NCI-H226 (cell line): ENCODE data around the gene RIC8B.
A peak's percentile ranks its signal among the peaks of the same experiment; 100 is the strongest.

Experiments used
- DNase-seq: peaks from one replicate; pipeline ENCODE4 v3.0.0-alpha.2; 2015

Gene RIC8B

GRCh38 chr12:106878804-106879203, 104.3 kb downstream of the RIC8B start:
- DNase-seq: no peak

DNA sequence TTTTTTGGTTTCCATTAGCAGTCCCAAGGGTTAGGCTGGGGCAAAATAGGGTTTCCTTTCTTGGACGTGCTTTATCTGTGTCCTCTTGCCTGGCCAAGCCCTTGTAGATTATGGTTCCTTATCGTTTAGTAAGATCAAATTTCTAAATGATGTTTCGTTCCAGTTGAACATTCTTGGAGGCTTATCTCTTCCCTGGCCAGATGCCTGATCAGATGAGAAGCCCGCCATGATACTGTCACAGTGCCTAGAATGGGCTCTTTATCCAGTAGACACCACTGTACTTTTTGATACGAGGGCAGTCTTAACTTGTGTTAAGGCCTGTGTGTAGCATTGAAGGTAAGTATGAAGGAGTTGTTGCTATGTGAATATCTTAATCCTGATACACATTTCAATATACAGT, 105.1 kb downstream of the RIC8B start:
- DNase-seq: no peak

DNA sequence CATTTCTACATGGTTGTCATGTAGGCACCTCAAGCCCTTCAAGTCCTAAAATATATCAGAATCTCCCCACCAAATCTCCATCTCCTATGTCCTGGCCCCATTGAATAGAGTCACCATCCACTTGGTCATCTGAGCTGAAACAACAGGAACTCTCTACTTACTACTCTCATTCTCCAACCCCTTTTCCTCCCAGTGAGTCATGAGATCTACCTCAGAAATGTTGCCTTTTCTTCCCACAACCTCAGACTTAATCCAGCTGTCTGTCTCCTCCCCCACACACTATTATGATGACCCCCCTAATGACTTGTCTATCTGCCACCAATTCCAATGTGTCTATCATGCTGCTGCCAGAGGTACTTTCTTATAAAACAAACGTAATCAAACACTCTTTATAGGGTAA, 108.9 kb downstream of the RIC8B start:
- DNase-seq: peak; percentile 17

DNA sequence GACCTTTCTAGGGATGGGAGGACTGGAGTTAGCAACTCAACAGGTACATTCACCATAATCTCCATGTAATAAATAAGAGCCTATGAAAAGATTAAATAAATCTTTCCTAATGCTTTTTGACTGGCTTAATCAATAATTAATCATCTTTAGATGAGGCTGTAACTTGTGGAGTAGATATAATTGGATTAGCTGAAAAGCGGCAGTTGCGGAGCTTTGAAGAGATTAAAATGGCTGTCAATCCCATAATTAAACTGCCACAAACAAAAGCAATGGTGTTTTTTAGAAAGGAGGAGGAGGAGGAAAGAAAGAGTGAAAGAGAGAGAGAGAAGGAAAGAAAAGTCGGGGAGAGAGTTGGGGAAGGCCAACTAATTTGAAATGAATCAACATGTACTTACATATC, 110.5 kb downstream of the RIC8B start:
- no peak for DNase-seq

DNA sequence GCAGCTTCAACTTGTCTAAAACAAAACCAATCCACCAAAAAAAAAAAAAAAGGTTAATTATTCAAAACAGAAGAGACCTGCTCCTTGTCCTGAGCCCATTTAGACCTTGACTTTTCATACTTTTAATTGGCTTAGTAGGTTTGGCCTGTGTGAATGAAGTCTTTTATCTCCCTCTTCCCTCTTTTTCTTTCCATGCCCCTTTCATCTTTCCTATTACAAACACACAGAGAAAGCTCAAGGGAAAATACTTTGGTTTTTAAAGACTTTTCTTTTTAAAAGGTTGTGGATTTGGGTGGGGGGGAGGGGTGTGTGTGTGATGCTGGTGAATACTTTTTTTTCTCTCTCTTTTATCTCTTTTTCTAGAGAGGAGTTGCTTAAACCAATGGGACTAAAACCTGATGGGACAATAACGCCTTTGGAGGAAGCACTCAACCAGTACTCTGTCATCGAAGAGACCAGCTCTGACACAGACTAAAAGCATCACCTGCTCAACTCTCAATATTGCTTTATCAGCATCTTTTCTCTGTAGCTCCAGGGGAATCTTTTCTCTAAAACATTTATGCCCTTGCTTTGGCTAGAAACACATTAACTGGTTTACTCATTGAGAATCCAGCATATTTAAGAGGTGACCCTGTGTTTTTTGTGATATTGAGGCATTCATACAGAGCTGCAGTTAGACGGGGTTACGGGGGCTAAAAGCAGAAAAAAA, 111.2 kb downstream of the RIC8B start:
- DNase-seq: no peak

- DNase-seq: no peak
Measured at GRCh38 chr12:106886932-106887331, 112.5 kb downstream of the RIC8B start.

- DNase-seq: no peak
Measured at GRCh38 chr12:106888348-106888970, 114.0 kb downstream of the RIC8B start.

DNA sequence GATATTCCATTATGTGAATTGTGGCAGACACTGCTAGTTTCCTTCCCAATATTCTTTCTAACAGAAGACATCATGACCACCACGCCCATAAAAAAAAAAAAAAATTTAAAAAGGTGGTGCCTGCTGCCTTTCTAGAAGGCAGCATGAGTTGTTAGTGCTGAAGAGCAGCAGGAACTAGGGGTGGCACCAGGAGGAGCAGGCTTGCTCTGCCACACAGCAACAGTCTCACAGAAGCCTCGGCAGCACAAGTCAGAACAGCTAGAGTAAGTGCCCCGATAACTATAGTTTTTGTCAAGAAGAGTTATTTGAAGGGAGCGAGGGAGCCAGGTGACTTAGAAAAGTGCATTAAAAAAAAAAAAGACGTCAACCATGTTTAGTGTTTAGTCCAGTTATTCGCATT, 114.8 kb downstream of the RIC8B start:
- no peak for DNase-seq

DNA sequence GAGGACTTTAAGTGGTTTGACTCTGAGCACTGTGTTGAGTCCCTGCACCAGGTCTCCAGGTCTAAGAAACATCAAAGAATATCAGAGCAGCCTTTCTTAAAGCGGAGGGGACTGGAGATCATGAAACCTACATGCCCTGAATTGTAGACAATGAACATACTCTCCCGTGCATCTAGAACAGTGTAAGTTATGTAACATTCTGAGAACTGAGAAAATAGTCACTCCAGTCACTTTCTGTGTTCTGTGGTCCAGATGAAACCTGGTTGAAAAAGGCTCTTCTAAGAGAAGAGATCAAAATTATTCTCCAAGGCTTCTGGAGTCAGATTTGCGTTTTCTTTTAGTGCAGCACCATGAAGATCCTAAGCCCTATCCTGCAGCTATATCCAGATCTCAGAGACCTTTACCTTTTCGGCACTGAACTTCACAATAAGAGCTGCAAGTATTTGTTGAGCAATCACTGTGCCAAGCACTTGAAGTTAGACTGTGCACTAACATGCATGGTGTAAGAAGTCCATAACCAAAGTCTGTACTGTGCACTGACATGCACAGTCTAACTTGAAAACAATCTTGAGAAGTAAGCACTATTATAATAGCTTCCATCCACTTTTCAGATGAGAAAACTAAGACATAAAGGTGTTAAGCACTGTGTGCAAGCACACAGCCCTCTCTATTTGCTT, 115.6 kb downstream of the RIC8B start:
- DNase-seq: no peak

DNA sequence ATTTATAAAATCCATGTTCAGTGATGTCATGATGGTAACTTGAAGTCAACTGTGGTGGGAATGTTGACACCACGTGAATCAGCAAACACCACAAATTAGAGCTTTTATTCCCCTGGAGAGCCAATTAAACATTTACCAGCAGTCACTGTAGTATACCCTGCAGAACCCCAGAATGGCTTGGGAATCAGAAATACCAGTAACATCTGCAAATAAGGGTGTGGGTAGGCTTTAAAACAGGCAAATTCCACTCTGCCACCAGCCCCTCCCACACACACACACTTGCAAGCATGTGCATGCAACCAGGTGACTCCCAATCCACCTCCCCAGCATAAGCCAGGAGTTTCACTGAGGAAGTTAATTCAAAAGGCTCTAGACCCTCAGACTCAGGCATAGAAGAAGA, 117.6 kb downstream of the RIC8B start:
- DNase-seq: no peak

DNA sequence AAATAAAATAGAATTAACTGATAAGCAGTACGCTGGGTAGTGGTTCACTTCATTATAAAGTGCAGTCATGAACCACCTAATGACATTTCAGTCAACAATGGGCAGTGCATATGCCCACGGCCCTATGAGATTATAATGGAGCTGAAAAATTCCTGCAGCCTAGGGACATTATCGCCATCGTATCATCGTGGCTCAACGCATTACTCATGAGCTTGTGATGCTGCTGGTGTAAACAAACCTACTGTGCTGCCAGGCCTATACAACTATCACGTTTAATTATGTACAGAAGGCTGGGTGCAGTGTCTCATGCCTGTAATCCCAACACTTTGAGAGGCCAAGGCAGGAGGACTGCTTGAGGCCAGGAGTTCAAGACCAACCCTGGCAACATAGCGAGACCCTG, 119.0 kb downstream of the RIC8B start:
- no peak for DNase-seq

DNA sequence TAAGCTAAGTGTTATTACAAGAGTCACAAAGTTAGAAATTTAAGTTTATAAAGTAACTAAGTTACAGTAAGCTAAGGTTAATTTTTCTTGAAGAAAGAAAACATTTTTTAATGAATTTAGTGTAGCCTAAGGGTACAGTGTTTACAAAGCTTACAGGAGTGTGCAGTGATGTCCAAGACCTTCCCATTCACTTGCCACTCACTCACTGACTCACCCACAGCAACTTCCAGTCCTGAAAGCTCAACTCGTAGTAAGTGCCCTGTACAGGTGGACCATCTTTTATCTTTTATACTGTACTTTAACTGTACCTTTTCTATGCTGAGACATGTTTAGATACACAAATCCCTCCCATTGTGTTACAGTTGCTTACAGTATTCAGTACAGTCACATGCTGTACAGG, 120.3 kb downstream of the RIC8B start:
- no peak for DNase-seq

- DNase-seq: no peak
Measured at GRCh38 chr12:106896603-106897002, 122.1 kb downstream of the RIC8B start.

DNA sequence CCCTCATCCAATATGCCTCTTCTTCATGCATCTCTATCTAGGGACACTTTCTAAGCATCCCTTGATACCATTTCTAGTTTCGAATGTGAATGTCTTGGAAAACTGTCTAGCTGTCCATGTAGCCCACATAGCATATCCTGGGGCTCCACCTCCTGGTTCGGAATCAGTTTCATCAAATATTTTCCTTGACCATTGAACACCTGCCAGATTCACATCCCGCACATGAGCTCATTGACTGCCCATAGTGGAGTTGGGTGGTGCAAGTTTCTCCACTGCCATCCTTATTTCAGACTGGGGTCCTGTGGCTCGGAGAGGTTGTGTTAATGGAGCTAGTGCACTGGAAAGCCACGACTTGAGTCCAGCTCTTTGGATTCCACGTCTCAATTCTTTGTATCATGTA, 122.6 kb downstream of the RIC8B start:
- no peak for DNase-seq

DNA sequence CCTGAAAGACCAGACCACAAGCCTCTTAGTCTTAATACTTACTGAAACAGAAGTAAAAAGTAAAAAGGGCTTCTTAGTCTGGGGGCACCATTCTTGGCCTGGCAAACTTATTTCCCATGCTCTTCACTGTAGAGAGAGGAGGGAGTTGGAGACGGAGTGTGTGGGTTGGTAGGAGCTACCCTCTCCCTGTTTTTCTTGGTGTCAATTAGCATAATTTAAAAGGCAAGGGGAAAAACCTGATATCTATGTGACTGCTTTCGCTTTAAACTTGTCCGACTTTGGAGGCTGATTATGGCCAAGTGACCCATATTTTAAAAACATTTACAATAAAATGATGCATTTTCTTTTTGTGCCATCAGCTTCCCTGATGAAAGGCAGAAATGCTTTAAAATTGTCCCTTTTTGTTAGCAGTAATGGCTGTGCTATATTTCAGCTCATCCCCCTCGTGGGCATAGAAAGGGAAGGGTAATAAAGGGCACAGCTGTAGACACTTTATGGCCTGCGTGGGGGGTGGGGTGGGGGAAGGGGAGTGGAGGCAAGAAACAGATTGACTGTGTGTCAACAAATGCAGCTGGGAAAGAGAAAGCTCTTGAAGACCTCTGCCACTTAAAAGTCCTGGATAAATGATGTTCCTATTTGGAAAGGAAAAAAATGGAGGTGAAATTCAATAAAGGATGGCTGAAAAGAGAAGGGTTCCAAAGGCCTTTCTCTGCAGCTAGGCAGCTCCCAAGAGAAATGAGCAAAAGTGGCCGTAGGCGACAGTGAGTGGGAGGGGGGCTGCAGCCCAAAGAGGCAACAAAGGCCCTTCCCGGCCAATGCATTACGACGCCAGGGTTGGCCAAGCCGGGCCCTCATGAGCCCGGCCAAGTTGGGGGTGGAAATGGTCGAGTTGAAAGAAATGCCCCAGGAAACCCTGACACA, 123.8 kb downstream of the RIC8B start:
- DNase-seq: no peak

GRCh38 chr12:106900554-106900953, 126.1 kb downstream of the RIC8B start:
- no peak for DNase-seq

DNA sequence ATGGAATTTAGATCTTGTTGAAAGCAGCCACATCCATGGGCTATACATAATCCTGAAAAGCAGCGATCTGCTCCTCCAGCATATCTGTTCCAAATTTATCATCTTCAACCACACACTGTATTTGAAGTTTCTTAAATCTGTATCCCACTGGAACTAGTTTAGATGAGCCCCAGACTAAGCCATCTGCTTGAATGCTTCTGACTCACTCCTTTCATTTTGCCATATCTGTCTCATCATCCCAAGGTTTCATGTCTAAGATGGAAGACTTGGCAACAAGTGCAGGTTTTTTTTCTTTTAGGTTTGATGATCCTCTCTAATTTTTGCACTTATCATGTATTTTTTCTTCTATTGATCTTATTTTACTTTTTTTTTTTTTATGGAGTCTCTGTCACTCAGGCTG, 126.8 kb downstream of the RIC8B start:
- no peak for DNase-seq

DNA sequence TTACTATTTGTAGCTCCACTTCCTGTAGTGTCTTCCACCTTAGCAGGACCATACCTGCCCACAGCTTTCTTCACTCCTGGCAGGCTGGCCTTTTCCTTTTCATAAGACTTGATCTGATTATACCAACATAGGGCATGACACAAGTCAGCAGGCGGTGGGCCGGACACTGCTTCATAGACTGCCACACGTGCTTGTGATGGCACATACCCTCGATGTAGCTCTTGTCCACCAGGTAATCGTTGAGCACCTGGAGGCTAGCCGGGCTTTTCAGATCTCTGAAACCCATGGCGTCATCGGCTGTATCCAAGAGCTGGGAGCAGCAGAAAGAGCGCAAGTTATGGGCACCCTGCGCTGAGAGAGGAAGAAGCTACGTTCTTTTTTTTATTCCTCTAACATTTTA, 127.6 kb downstream of the RIC8B start:
- DNase-seq: no peak

- DNase-seq: peak; percentile 33
Measured at GRCh38 chr12:106903241-106903945, 128.9 kb downstream of the RIC8B start.

DNA sequence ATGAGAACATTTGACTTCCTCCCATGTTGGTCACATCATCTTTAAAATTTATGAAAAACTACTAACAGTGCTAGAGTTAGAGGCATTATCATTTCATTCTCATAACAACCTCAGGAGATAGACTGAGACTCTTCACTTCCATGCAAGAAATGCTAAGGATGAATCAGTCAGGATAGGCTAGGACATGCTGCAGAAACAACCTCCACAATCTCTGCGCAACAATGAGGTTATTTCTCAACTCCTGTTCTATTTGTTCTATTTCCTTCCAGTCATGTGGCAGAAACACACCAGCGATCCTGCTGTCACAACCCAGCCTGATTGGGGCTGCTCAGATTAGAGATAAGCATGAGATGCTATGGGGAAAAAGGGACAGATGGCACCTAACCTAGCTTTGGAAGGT, 132.2 kb downstream of the RIC8B start:
- no peak for DNase-seq

- DNase-seq: no peak
Measured at GRCh38 chr12:106907411-106907810, 132.9 kb downstream of the RIC8B start.

GRCh38 chr12:106907846-106908245, 133.4 kb downstream of the RIC8B start:
- no peak for DNase-seq

- no peak for DNase-seq
Measured at GRCh38 chr12:106908561-106908960, 134.1 kb downstream of the RIC8B start.
